ENCODE measurements around the gene SEMA3B. TPM values are rescaled to one million over a fixed set of nuclear protein-coding genes. Genes with fewer than 3 reads are reported as not detected.

The SEMA3B gene
- total RNA-seq, 1 experiment from 2014 or later, result 6.1 TPM

- no peak for DNase-seq (ENCODE audit: extremely low read depth, low read depth)
Observed at GRCh38 chr3:50326182-50326541, 57.2 kb downstream of the SEMA3B start.

- DNase-seq (ENCODE audit: extremely low read depth, low read depth), result no peak
Observed at GRCh38 chr3:50327129-50327528, 58.2 kb downstream of the SEMA3B start.

Small RNA genes within 50 kb of the gene (small RNA-seq; reads per million reads assigned to genes)
- gene MIR5787, result 0 reads per million in 2 experiments

Other genes with a start within 250 kb of the SEMA3B start
- 56.9 and 61.4 TPM in 2 replicates for gene RBM5, start 180.2 kb upstream of the SEMA3B start, total RNA-seq (2014; rRNA removed; shearing (Covaris generic))
- 4.4 and 5.4 TPM in 2 replicates for gene SEMA3F, start 113.8 kb upstream of the SEMA3B start, total RNA-seq (2014; rRNA removed; shearing (Covaris generic))
- not detected in 2 replicates for gene GNAT1, start 77.5 kb upstream of the SEMA3B start, total RNA-seq (2014; rRNA removed; shearing (Covaris generic))
- gene SLC38A3, start 63.9 kb upstream of the SEMA3B start, total RNA-seq (2014; rRNA removed; shearing (Covaris generic)), result 0.09 and 0.27 TPM in 2 replicates
- gene GNAI2, start 32.9 kb upstream of the SEMA3B start, total RNA-seq (2014; rRNA removed; shearing (Covaris generic)), result 45.5 and 50.1 TPM in 2 replicates
- not detected in 2 replicates for gene LSMEM2, start 9.9 kb downstream of the SEMA3B start, total RNA-seq (2014; rRNA removed; shearing (Covaris generic))
- 116 TPM in 2 replicates for gene IFRD2, start 23.3 kb downstream of the SEMA3B start, total RNA-seq (2014; rRNA removed; shearing (Covaris generic))
- 13.0 and 15.1 TPM in 2 replicates for gene HYAL3, start 30.3 kb downstream of the SEMA3B start, total RNA-seq (2014; rRNA removed; shearing (Covaris generic))
- 7.2 and 7.6 TPM in 2 replicates for gene NAA80, start 30.3 kb downstream of the SEMA3B start, total RNA-seq (2014; rRNA removed; shearing (Covaris generic))
- 5.9 and 6.2 TPM in 2 replicates for gene HYAL1, start 34.4 kb downstream of the SEMA3B start, total RNA-seq (2014; rRNA removed; shearing (Covaris generic))
- gene HYAL2, start 53.6 kb downstream of the SEMA3B start, total RNA-seq (2014; rRNA removed; shearing (Covaris generic)), result 19.9 and 28.5 TPM in 2 replicates
- gene TUSC2, start 59.1 kb downstream of the SEMA3B start, total RNA-seq (2014; rRNA removed; shearing (Covaris generic)), result 15.4 and 17.6 TPM in 2 replicates
- gene RASSF1, start 71.7 kb downstream of the SEMA3B start, total RNA-seq (2014; rRNA removed; shearing (Covaris generic)), result 8.9 and 9.4 TPM in 2 replicates
- 0.30 and 1.1 TPM in 2 replicates for gene ZMYND10, start 76.6 kb downstream of the SEMA3B start, total RNA-seq (2014; rRNA removed; shearing (Covaris generic))
- gene NPRL2, start 81.6 kb downstream of the SEMA3B start, total RNA-seq (2014; rRNA removed; shearing (Covaris generic)), result 16.8 and 17.3 TPM in 2 replicates
- 8.3 and 8.9 TPM in 2 replicates for gene CYB561D2, start 81.7 kb downstream of the SEMA3B start, total RNA-seq (2014; rRNA removed; shearing (Covaris generic))
- 27.7 and 31.7 TPM in 2 replicates for gene TMEM115, start 90.4 kb downstream of the SEMA3B start, total RNA-seq (2014; rRNA removed; shearing (Covaris generic))
- gene CACNA2D2, start 234.5 kb downstream of the SEMA3B start, total RNA-seq (2014; rRNA removed; shearing (Covaris generic)), result 0.02 and 0.06 TPM in 2 replicates

Data from NCI-H460 (cell line).